DMS 273 (cell line): ENCODE measurements around the gene LIMK1.
A peak's percentile ranks its signal among the peaks of the same experiment; 100 is the strongest.

Source experiments
- DNase-seq: peaks from one replicate; lab custom pipeline; 2025; ENCODE audit not compliant: unreplicated experiment; lab: John Stamatoyannopoulos, UW

Gene LIMK1

GRCh38 chr7:74082770-74083116 is 861 bp upstream of the LIMK1 start:
- DNase-seq = no peak

DNA sequence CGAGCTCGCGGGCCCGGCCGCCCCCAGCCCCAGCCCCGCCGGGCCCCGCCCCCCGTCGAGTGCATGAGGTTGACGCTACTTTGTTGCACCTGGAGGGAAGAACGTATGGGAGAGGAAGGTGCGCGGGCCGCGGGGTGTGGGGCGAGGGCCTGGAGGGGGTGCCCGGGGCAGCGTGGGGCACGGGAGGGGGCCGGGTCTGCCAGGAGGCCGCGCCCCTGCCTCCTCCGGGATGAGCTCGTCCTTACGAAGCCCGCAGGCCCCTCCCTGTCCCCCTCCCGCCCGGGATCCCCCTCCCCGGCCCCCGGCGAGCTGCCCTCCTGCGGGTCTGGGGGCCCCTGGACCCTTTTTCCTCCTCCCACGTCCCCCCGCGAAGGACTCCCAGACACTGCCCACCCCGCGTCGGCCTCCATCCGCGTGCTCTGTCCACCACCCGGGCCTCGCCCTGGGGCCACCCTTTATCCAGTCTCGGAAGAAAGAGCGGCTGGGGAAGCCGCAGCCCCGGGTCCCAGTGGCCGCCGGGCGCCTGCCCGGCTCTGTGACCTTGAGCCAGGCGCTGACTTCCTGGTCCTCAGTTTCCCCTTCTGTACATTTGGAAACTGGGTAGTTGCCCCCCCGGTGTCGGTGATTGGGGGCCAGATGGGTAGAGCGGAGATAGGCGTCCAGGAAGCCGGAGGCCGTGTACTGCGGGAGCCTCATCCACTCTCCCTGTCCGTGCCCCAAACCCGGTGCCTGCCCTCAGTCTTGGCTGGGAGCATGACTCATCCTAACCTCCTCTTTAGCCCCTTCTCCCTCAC is 521 bp downstream of the LIMK1 start:
- peak; percentile 77 for DNase-seq

DNA sequence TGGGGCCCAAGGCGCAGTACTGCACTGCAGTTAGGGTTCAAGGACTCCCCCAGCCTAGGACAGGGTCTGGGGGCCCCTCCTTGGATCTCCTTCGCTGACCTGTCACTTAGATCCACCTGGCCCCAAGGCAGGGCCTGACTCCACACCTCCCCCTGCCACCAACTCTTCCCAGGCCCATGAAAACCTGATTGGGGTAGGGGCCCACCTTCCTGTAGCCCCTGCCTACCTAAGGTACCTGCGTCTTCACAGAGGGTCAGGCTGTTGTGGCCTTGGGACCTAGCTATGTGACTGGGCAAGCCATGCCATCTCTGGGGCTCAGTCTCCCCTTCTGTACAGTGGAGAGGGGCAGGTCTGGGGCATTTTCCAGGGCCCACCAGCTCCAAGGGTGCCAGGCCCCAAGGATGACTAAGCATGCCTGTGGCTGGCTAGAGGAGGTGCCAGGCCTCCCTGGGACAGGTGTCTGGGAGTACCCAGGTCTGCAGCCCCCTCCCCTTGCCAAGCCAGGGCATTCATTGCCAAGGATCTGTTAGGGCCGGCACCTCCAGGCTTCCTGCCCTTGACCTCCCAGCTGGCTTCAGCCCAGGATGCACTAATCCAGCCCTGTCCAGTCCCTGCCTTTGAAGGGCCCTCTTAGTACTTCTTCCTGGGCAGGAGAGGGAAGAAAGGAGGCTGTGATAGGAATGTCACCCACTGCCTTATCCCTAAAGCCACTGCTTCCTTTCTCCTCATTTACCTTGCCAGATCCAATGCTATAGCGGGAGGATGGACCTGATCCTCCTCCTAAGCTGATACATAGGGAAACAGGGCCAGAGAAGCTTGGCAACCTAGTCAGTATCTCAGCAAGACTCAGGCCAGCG is 1.3 kb downstream of the LIMK1 start:
- DNase-seq = no peak

DNA sequence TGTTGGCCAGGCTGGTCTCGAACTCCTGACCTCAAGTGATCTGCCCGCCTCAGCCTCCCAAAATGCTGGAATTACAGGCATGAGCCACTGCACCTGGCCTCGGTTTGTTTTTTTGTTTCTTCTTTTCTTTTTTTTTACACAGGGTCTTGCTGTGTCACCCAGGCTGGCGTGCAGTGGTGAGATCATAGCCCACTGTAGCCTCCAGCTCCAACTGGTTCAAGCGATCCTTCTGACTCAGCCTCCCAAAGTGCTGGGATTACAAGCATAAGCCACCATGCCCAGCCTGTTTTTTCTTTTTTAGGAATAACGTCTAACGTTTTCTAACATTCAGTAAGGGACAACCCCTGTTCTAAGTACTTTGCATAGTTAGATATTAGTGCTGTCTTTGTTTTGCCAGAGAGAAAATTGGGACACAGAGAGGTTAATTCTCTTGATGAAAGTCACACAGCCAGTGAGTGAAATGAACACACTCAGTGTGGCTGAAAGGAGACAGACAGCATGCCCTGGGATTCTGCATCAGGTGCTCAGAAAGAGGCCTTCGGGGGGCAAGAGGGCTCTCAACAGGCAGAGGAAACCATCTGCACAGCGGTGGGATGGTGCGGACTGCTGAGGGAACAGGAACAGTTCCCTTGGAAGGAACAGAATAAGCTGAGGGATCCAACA is 4.3 kb downstream of the LIMK1 start:
- no peak for DNase-seq

- DNase-seq = no peak
Measured at GRCh38 chr7:74092321-74092963, 8.8 kb downstream of the LIMK1 start.

GRCh38 chr7:74092964-74093471 is 9.4 kb downstream of the LIMK1 start:
- DNase-seq = no peak

DNA sequence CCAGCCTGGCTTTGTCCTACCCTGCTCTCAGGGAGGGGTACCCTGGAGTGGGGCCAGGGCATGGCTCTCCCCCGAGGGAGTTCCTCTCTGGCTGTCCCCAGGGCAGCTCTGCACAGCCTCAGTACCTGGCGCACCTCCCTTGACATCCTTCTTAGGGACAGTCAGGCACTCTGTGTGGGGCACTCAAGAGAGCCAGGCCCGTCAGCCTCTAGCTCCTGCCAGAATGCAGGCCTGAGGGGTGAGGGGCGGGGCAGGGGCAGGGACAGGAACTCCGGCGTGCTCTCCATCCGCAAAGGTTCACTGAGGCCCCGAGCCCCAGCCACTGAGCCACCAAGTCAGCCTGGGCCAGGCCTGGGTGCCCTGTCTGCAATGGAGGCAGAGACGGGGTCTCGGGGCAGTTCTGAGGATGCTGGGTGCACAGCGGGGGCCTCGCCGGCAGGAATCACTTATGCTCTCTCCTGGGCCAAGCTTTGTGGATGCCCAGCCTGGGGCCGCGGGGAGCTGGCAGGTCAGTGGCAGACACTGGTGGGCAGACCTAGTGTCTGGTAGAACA is 10.1 kb downstream of the LIMK1 start:
- DNase-seq = no peak

DNA sequence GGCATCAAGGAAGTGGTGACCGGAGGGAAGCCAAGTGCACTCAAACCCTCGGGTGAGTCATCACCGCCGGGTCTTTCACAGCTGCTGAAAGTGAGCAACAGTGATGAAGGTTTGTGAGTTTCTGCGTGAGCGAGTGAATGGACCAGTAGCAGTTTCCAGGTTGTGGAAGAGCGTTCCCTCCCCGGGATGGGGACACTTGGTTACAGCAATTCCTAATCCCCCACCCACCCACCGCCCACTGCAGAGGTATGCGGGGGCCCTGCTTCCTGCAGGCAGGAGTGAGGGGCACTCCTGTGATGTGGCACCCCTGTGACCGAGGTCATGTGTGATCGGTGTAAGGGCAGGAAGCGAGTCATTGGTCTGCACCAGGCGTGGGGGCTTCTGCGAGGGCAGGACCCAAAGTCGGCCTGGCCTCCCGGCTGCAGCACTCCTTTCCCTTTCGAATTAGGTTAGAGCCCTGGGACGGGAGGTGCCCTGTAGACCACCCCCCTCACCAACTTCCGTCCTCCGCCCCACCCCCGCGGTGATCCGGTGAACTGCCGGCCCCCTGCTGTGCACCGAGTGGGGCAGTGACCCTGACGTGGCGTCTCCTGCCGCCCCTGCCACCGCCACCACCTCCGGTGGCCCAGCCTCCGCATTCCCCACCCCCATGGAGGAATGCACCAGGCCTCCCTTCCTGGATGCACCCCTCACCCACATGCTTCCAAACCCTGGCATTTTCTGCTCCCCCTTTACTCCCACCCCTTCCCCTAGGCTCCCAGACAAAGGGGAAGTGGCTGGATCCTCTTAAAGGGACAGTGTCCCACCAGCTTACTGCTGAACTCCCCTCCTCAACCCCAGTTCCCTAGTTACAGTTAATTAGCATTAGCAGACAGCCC is 10.9 kb downstream of the LIMK1 start:
- DNase-seq = no peak

DNA sequence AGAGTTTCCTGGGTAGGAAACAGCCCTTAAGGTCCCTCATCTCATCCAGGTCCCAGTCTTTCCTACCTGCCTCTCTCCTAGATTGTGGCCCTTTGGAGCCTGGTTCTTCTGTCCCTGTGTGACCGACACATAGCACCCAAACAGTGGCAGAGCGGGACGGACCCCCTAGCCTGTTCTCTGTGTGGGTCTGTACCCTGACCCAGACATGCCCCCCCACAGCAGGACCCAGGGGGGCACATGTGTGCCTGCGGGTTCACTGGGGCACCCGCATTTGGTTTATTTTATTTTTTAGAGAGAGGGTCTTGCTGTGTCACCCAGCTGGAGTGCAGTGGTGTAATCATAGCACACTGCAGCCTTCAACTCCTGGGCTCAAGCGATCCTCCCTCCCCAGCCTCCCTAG is 11.5 kb downstream of the LIMK1 start:
- no peak for DNase-seq

- no peak for DNase-seq
Measured at GRCh38 chr7:74097937-74098614, 14.5 kb downstream of the LIMK1 start.

DNA sequence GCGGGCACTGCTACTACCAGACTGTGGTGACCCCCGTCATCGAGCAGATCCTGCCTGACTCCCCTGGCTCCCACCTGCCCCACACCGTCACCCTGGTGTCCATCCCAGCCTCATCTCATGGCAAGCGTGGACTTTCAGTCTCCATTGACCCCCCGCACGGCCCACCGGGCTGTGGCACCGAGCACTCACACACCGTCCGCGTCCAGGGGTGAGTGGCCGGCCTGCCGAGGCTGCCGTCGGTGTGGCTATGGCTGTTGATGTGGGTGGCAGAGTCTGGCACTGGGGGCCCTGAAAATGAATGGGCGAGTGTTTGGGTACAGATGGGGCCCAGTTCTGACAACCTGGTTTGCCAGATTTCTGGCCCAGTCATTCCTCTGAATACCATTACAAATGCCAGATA is 15.4 kb downstream of the LIMK1 start:
- no peak for DNase-seq

- no peak for DNase-seq
Measured at GRCh38 chr7:74101061-74101681, 17.6 kb downstream of the LIMK1 start.

- no peak for DNase-seq
Measured at GRCh38 chr7:74103219-74103772, 19.7 kb downstream of the LIMK1 start.

DNA sequence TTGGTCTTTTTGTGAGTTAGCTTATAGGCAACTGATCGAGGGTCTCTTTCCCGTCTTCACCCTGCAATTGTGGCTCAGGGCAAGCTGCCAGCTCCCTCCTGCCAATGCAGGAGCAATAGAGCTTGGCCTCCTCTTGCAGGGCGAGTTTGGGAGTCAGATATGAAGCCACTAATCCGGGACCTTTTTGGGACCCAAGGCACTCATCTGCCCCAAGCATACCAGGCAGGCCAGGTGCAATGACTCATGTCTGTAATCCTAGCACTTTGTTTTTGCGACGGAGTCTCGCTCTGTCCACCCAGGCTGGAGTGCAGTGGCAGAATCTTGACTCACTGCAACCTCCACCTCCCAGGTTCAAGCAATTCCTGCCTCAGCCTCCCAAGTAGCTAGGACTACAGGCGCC is 21.1 kb downstream of the LIMK1 start:
- no peak for DNase-seq

GRCh38 chr7:74105992-74106391 is 22.4 kb downstream of the LIMK1 start:
- no peak for DNase-seq

DNA sequence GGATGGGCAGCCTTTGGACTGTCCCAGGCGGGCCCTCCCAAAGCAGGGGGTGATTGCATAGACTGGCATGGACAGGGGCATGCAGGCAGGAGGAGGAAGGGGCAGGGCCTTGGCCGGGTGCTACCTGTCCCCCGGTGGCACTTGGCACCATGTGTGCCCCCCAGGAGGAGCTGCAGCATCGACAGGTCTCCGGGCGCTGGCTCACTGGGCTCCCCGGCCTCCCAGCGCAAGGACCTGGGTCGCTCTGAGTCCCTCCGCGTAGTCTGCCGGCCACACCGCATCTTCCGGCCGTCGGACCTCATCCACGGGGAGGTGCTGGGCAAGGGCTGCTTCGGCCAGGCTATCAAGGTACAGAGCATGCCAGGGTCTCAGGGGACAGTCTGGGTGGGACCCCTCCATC is 23.2 kb downstream of the LIMK1 start:
- no peak for DNase-seq

DNA sequence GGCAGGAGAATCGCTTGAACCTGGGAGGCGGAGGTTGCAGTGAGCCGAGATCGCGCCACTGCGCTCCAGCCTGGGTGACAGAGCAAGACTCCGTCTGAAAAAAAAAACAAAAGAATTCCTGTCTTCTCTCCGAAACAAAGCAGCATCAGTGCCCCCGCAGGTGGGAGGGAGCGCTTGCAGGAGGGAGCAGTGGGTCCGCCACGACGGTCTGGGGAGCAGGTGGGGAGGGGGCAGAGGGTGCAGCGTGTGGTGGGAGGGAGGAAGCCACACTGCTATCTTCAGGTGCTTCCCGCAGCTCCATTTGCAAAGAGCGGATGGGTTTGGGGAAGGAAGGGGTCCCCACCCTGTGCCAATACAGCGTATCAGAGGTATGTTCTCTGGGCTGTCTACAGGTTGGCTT is 31.7 kb downstream of the LIMK1 start:
- DNase-seq = peak; percentile 40

- DNase-seq = no peak
Measured at GRCh38 chr7:74116356-74116755, 32.8 kb downstream of the LIMK1 start.

- DNase-seq = no peak
Measured at GRCh38 chr7:74119831-74120230, 36.2 kb downstream of the LIMK1 start.
